Loucy (cell line): ENCODE results near the gene MAN1C1.

Source experiments
- CTCF ChIP-seq: fragments of 200-600 bp; sonication (generic); conservative IDR thresholded peaks from 2 replicates; pipeline ENCODE4 v1.5.1; 2014; ENCODE audit warnings: mild to moderate bottlenecking, antibody characterized with exemption, low read length
- EZH2phosphoT487 ChIP-seq: fragments of 200-600 bp; IDR thresholded peaks from 2 replicates; pipeline ENCODE4 v1.6.1; 2018; ENCODE audit warnings: antibody characterized with exemption, mild to moderate bottlenecking, moderate library complexity, borderline replicate concordance

DNA sequence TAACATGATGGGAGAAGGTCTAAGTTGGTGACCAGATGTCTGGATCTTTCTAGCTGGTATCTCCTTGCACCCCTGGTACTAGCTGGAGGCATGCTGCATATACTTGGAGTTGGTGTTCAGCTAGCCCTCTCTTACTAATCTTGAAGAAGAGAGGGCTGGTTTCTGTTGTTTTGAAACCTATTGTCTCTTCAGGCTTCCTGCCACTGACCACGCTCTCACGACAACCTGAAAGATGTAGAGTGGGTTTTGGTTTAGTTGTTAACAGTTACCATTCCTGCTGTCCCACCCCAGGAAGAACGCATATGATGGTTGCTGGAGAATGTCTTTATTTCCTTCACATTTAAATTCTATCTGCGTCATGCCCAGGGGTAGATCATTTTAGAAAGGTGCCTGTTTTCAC, 3.6 kb downstream of the MAN1C1 start:
- TF ChIP-seq CTCF (no peak), EZH2phosphoT487 (no peak)
